KG1 (cell line): ENCODE measurements around the gene PHYH.
A peak's percentile ranks its signal among the peaks of the same experiment; 100 is the strongest.
"Not testable (repeated sequence)": the region's sequence is repeated elsewhere in the genome, so short reads cannot be mapped to it uniquely, and the experiment has no call there.

Experiments used
- DNase-seq: peaks from one replicate; lab custom pipeline; 2025; lab: John Stamatoyannopoulos, UW

The PHYH gene

DNA sequence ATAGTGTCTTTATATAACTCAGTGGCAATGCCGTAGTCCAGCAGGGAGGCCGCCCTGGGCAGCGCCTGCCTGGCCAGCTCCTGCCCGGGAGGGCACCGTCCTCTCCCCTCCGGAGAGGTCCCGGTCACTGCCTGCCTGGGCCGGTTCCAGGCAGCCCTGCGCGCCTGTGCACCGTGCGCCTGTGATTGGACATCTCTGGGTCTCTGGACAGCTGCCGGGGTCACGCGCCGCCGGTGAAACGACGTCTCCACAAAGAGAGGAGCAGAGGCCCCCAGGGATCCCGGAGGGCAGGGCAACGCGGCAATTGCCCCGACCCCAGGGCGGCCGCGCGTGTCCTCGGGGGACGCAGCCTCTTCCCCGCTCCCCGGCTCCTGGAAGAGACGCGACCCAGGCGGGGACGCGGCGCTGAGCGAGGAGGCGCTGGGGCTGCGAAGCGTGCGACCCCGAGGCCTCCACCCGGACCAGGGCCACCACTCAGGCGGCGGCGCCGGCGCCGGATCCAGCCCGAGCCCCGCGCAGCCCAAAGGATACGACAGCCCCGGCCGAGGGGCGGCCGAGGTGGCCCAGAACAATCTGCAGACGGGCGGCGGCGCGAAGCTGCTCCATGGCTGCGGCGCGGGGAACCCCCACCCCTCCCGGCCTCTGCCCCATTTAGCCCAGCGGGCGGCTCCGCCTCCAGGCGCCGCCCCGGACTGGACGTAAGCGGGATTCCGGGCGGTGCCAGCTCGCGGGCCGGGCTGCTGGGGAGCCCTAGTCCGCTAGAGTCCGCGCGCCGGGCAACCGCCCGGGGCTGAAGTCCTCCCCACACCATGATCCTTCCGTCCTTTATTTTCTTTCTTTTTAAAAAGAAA lies at the start of gene PHYH:
Gene PHYH (minus strand): TSS at position 628 of the 851 bp plus-strand sequence. CDS start 22 bp downstream, at position 606.
- DNase-seq: peak; percentile 66

DNA sequence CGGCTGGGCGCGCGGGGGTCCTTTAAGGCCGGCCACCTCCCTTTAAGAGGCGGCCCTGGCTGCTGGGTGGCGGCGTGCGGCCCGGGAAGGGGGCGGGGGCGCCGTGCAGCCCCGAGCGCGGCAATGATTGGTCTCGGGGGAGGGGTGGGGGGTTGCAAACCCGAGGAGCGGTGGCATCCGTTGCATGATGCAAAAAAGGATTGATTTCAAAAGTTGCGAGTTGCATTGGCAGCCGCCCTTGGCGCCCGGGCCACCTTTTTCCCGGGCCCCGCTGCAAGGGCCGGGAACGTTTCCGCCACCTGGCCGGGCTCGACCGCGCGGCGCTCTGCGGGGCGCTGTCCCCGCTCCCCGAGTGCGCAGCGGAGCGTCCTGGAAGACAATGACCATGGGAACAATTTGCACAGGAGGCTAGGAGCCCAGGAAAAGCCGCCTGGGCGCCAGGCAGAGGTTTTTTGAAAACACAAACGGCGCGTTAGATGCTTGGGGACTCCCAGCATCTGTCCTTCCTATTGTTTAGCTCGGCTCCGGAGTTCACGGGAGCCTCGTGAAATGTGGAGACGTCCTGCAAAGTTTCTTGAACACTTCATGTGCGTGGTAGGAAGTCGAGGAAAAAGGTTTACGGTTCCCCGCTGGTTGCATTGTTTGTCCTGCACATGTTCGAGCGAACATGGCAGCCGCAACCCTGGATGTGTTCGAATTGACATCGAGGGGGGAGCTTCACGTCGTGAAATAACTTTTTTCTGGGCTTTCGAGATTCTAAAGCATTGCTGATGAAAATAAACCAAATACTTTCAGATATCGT lies 48.6 kb upstream of the PHYH start, which contains the start of gene SEPHS1:
Gene SEPHS1 (minus strand): TSS at position 78 of the 802 bp plus-strand sequence. CDS start 3,343 bp downstream, outside the sequence.
- DNase-seq: peak; percentile 72

DNA sequence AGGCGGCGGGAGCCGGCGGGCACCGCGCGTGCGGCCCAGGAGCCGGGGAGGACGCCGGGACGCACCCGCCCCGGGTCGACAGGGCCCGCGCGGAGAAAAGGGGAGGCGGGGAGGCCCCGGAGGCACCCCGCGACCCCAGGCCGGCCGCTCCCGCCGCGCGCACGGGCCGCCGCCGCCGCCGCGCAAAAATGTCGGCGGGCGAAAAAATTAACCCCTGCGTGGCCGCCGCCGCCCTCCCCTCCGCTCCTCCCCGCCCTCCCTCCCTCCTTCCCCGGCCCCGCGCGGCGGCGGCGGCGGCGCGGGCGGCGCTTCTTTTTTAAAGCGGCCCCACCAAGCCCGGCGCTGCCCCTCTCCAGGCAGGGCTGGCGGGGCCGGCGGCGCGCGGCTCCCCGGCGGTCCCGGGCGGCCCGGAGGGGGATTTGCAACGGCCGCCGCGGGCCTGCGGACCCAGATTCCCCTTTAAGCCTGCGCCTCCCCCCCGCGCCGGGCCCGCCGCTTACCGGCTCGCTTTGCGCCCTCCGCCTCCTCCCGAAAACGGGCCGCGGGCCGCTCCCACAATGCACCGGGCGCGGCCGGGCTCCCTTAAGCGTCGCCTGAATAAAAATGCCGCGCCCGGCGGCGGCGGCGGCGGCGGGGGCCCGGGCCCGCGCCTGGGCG lies 47.8 kb upstream of the PHYH start:
- DNase-seq: peak; percentile 40

DNA sequence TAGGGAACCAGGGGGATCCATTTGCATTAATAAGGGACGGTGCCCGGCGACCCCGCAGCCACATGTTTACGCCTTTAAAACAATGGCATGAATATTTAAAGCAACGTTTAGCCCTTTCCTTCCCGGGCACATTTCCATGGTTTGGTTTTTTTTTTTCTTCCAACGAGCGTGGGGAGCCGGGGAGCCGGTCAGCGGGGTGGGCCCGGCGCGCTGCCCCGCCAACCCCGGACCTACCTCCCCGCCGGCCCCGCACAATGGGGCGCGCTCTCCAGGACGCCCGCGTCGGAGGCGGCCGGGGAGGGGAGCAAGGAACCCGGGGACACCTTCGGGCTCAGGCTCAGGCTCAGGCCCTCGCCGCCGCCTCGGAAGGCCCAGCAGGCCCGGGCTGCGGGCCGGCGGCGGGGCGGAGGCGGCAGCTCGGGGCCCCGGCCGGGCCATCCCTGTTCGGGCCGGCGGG lies 47.2 kb upstream of the PHYH start:
- DNase-seq: no peak

DNA sequence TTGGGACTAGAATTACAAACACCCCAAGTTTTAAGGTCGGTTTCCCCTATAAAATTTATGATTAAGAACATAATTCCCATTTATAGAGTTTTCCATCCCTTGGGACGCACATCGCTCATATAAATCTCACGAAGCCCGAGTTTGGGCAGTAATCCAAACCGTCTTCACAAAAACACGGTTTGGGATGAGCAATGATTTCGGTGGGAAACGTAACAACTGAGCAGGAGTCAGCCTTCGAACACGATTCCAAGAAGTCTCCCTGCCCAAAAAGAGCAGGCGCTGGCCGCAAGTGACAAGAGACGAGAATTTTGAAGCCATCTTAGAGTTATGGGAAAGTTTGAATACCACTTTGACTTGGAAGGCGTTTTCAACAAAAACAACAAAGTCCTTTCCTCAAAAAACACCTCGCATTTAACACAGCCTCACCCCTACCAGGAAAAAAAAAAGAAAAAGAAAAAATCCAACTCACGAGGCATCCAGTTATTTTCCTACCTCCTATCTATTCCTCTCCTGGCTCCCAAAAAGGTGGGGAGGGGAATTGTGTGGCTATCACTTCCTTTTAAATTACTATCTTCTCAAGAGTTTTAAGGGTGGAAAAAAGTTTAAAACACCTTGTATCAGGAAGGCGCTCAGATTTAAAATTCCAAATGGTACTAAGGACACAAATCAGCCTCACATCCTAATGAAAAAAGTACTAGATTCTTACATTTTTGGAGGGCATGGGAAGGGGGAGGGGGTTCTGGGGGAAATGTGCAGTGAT lies 46.6 kb upstream of the PHYH start:
- no peak for DNase-seq

DNA sequence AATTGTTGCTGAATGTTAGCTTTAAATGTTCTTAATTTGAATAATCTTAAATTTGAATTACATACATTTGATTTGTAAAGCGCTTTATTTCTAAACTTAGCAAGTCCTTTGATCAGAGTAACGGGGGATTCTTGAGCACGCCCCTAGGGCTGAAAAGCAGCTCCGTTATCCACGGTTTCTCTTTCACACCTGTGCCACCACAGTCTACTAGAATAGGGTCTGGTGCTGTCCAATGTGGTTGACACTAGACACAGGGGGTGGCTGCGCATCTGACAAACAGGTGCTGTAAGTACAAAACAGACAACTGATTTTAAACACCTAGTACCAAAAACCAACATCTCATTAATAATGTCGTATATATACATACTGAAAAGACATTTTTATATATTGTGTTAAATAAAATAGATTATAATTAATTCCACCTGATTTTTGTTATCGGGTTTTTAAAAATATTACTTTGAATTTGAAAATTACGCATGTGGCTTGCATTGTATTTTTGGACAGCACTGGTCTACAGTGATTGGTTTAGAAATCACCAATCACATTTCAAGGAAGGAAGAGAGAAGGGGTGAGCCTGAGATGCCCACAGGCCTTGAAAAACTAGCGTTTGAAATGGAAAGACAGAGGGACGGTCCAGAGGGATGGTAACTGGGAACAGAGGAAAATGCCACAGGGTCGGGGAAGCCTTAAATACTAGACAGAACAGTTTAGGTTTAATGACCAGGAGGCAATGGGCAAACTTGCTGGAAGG lies 40.9 kb upstream of the PHYH start:
- no peak for DNase-seq

DNA sequence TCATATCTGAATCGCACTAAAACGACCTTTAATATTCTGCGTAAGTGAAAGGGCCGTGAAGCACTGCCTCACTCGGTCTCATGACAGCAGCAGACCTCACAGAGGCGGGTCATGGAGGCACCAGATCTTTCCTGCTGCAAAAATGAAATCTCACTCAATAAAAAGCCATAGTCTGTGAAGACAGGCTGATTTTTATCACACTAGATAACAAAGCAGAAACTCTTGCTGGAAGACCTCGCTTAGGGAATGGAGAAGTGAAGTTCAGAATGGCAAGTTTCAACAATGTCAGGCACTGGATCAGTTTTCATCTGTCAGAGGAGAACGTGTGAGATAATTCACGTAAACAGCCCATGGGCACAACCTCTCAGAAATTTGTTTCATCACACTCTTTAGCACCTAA lies 40.2 kb upstream of the PHYH start:
- DNase-seq: no peak

DNA sequence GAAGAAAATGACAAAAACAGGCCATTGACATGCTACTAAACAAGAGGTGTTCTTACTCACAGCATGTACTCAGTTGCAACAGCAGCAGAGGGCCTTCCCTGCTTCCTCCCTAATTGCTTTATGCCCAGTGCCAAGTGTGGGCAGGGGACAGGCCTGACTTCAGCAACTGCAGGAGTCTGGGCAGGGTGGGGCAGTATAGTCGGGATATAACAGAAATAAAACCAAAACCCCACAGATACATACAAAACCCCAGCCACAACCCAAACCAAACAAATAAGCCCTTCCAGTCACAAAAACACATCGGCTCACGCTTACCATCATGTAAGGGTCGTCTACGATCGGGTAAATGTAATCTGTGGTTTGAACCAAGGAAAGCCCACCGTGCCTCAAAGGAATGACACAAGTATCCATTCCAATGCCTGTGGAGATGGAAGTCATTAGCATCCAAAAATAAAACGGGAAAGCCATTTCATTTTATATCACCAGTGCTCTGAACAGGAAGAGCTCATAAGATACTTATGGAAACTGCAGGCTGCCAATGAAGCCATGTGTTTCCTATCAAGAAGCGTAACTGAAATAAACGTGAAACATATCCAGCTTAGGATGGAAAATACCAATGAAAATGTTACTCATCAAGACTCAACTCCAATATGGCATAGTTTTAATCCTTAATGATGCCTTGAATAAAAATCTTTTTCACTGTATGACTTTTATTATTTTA lies 38.7 kb upstream of the PHYH start:
- DNase-seq: no peak

DNA sequence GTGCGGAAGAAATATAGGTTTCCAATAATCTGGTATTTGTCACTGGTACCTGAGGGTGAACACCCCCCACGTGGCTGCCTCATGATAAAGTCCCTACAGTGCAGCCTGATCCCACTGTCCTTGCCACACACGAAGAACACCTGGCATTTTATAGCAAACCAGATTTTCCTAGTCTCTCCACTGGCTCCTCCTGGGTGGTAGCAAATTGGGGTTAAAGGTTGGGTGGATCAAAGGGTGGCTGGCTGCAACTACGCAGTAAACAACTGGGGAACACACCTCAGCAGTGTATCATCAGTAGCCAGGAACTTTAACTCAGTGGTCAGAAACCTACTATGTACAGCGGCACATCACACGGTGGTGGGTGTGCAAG lies 37.9 kb upstream of the PHYH start:
- no peak for DNase-seq

DNA sequence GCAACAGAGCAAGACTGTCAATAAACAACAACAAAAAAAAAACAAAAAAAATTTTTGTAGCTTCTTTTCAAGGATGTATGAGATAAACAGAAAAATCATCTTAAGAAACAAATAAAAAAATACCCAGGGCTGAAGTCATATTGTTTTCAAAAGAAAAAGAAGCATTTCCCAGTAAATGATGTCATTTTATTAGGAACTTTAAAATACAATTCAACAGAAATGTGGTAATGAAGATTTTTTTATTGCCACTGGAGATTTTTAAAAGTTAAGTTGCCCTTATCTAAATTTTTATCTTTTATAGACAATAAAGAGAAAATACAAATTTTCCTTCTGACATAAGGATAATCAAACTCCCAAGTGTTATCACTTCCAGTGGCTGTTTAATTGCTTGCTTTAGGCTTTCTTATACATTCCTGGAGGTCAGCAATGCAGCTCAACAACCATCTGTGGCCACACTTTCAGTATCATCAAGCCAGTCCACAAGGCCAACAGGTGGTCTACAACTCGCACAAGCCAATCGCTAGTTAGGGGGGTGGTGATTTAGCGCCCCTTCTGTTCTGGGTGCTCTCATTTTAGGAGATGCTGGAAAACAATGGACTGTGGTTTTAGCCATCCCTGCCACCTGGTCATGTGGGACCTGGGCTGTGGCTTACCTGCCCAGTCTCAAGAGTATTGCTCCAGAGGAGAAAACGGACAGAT lies 37.4 kb upstream of the PHYH start:
- no peak for DNase-seq

DNA sequence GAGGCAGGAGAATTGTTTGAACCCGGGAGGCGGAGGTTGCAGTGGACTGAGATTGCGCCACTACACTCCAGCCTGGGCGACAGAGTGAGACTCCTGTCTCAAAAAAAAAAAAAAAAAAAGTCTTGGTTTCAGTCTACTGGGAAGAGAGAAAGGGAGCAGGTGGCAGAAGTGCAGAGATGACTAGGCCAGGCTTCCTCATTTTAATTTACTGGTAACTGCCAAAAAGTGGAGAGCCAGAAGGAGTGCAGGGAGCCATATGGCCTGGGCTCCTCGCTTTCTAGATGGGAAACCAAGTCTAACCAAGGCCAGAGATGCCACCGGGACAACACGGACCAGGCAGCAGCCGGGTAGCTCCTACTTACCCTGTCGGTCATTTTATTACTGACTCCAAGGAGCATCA lies 36.0 kb upstream of the PHYH start:
- DNase-seq: no peak

DNA sequence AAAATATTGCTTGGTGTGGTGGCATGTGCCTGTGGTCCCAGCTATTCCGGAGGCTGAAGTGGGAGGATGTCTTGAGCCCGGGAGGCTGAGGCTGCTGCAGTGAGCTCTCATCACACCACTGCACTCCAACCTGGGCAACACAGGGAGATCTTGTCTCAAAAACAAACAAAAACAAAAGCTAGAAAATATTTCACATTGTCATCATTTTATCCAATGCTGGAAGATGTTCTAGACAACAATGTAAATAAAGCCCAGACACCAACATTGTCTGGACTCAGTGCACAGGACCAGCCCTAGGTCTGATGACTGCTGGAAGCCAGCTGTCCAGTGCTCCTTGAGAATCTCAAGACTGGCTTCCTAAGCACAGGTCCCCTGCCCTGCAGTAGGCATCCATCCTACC lies 34.7 kb upstream of the PHYH start:
- DNase-seq: no peak

DNA sequence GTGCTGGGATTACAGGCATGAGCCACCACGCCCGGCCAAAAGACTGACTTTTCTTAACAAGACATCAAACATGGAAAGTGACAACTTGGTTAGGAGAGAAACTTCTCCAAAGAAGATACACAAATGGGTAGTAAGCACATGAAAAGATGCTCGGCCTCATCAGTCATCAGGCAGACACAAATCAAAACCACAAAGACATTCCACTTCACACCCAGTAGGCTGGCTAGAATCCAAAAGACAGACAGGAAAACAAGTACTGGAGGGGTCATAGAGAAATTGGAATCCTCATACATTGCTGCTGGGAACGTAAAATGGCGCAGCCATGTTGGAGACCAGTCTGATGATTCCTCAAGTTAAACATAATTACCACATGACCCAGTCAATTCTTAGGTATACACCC lies 31.8 kb upstream of the PHYH start:
- no peak for DNase-seq

DNA sequence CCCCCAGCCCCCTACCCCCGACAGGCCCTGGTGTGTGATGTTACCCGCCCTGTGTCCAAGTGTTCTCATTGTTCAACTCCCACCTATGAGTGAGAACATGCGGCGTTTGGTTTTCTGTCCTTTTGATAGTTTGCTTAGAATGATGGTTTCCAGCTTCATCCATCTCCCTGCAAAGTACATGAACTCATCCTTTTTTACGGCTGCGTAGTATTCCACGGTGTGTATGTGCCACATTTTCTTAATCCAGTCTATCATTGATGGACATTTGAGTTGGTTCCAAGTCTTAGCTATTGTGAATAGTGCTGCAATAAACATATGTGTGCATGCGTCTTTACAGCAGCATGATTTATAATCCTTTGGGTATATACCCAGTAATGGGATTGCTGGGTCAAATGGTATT lies 31.1 kb upstream of the PHYH start:
- not testable (repeated sequence) for DNase-seq

DNA sequence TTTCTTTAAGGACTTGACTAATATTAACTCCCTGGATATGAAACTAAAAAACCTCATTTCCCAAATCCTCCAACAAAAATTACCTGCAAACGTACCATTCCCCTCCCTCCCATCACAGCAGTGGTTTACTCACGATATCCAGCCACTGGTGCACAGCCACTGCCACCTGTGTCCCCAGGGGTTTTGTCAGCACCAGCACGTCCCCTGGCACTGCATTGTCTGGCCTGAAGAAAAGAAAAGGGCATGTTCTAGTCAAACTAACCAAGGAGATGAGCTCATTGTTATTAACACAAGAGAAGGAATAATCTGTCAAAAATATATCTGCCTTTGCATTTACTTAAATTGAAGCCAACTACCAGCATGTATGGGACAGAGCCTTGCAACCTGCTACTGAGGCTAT lies 29.7 kb upstream of the PHYH start:
- DNase-seq: no peak

DNA sequence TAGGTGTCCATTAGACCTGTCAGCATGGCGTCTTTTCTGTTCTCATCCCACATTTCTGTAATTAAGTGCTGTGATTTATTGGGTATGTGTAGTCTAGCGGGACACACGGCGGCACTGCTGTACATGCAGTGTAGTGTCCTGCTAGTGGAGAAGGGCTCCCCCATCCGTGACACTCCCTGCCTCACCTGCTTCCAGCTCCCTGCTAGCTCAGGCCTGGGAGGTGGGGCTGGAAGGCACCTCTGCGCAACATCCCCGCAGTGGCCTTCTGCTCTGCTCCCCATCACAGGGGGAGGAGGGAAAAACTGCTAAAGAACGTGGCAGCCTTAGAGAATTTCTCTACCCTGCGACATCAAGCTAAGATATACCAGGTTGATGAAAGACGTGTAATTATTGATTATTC lies 28.7 kb upstream of the PHYH start:
- no peak for DNase-seq

DNA sequence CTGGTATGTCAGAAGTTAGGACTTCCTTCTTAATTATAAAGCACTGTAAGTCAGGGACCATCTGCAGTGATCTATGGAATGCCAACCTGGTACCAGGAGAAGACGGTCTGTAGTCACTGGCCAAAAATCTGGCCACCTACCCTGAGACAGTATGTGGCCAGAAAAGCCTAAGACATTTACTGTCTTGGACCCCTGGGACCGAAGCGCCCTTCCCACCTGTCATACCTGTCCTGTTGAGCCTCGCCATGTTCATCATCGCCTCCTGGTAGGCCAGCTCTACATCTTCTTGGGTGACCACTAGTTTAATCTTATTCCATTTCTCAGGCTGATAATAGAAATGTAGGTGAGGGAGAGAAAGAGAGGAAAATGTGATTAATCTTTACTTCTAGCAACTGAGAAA lies 28.3 kb upstream of the PHYH start:
- no peak for DNase-seq

DNA sequence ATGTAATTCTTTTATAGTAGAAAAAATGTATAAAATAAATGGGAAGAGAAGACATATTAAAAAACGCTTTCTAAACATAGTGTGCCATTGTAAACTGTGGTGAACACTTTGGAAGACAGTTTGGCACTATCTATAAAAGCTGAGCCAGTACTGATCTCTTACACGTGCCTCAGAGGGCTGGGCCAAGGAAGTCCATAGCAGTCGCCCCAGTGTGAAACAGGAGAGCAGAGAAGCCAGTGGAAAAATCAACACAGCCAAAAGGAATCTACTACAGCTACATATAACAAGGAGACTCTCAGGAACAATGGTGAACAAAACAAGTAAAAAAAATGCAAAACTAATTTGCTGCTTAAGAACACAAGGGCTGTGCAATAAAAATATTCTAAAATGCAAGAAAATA lies 27.7 kb upstream of the PHYH start:
- DNase-seq: no peak

DNA sequence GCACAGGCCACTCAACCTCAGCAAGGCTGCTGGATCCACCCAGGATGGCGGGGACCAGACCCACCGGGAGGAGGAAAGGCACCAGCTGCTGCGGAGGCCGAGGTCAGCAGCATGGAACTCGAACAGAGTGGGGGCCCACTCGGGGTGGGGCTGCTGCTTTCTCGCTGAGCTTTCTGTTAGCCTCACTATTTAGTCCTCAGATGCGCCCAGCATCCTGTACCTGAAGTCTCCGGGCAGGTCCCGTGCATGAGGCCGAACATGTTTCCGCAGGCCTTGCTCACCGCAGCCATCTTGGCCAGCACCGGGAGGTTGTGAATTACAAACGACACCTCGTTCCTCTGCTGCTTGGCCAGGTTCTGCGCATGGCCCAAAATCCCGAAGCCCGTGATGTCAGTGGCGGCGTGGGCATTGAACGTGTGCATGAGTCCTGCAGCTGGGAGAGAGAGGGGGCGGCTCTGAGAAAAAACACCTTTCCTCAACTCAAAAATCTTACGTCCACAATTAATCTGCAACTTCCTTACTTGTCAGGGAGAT lies 22.8 kb upstream of the PHYH start:
- no peak for DNase-seq

DNA sequence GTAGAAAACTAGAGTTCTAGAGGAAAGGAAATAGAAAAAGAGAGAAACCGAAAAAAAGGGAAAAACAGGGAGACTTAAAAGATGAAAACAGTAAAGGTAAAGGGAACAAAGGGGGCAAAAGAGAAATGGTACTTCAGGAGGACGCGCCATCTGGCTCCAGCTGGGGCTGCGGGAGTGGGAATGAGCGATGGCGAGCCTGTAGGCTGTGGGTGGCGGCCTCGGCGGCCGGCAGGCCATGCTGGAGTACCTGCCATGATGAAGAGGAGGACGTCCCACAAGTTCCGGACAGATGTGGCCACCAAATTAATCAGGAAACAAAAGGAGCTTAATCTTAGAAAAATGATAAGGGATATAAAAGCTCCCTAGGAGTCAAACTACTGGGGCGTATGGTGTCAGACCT lies 21.7 kb upstream of the PHYH start:
- no peak for DNase-seq
